H1 (cell line): ENCODE data around the gene PDZD8. TPM values are rescaled to one million over a fixed set of nuclear protein-coding genes. Genes with fewer than 3 reads are reported as not detected.

ENCODE experiments used
- CTCF ChIA-PET: fragments of 300-600 bp; sonication (Branson Sonifier 250); formaldehyde crosslinking; loops from one replicate; lab custom pipeline; 2021; ENCODE audit not compliant: partially characterized antibody; lab: Charles Lee
- POLR2A ChIA-PET: fragments of 300-600 bp; sonication (Branson Sonifier 250); formaldehyde crosslinking; loops from one replicate; lab custom pipeline; 2021; ENCODE audit warnings: inconsistent platforms; ENCODE audit not compliant: partially characterized antibody; lab: Charles Lee
- DNase-seq, 2 experiments: peaks; one replicate each; pipeline versions ENCODE4 v3.0.0 to v3.0.0-alpha.2; 2010 to 2022; ENCODE audit warnings: low spot score in 2 of 2, low read depth in 1 of 2, mixed read lengths in 1 of 2
- FAIRE-seq: peaks from 2 replicates; lab custom pipeline; 2011; peaks lifted over from hg19 to GRCh38; lab: Jason Lieb, UNC
- H2AFZ ChIP-seq: 2 replicates; pipeline ENCODE4 v1.8.1; 2012; ENCODE audit warnings: low read length, inconsistent platforms
- H2AK5ac ChIP-seq: 2 replicates; pipeline ENCODE4 v1.6.1; 2013; ENCODE audit warnings: low read depth, low read length
- H2BK120ac ChIP-seq: replicated peaks from 2 replicates; pipeline ENCODE3; 2013; ENCODE audit warnings: low read depth, low read length, inconsistent platforms
- H2BK12ac ChIP-seq: 2 replicates; pipeline ENCODE4 v1.6.1; 2013; ENCODE audit warnings: low read depth, low read length
- H2BK15ac ChIP-seq: 2 replicates; pipeline ENCODE4 v1.6.1; 2013; ENCODE audit warnings: low read length
- H2BK20ac ChIP-seq: 2 replicates; pipeline ENCODE4 v1.6.1; 2013; ENCODE audit warnings: low read length
- H2BK5ac ChIP-seq: 2 replicates; pipeline ENCODE4 v1.6.1; 2013; ENCODE audit warnings: low read depth, low read length
- H3K14ac ChIP-seq: 2 replicates; pipeline ENCODE4 v1.6.1; 2013; ENCODE audit warnings: inconsistent platforms; ENCODE audit not compliant: insufficient read length
- H3K18ac ChIP-seq: 2 replicates; pipeline ENCODE4 v1.6.1; 2013; ENCODE audit warnings: low read length; ENCODE audit errors: extremely low read depth
- H3K23ac ChIP-seq: 2 replicates; pipeline ENCODE4 v1.6.1; 2013; ENCODE audit warnings: inconsistent platforms; ENCODE audit not compliant: insufficient read length
- H3K23me2 ChIP-seq: 2 replicates; pipeline ENCODE4 v1.6.1; 2013; ENCODE audit warnings: low read depth, low read length
- H3K27ac ChIP-seq: 2 replicates; pipeline ENCODE4 v1.6.1; 2011; ENCODE audit warnings: low read depth, low read length, inconsistent platforms
- H3K27me3 ChIP-seq, 4 experiments: replicated peaks in 1 of 4; 1 replicate in 1 of 4; 2 replicates in 3 of 4; pipeline versions ENCODE4 v1.6.1 to v1.8.1; 2011 to 2013; ENCODE audit warnings: low read length in 3 of 4, mild to moderate bottlenecking in 3 of 4, inconsistent platforms in 2 of 4, mixed read lengths in 2 of 4, moderate library complexity in 1 of 4; ENCODE audit not compliant: control insufficient read depth in 3 of 4, insufficient read depth in 3 of 4; ENCODE audit errors: extremely low read depth in 1 of 4
- H3K36me3 ChIP-seq, 4 experiments: 2 replicates each; pipeline versions ENCODE4 v1.6.1 to v1.8.1; 2011 to 2013; ENCODE audit warnings: mild to moderate bottlenecking in 4 of 4, low read length in 3 of 4, moderate library complexity in 2 of 4, control low read depth in 1 of 4, inconsistent platforms in 1 of 4; ENCODE audit not compliant: insufficient read depth in 4 of 4, control insufficient read depth in 2 of 4
- H3K4ac ChIP-seq: replicated peaks from 2 replicates; pipeline ENCODE3; 2013; ENCODE audit warnings: low read length, low read depth, mixed read lengths, inconsistent platforms; ENCODE audit not compliant: insufficient read length
- H3K4me1 ChIP-seq, 4 experiments: replicated peaks in 1 of 4; 1 replicate in 1 of 4; 2 replicates in 3 of 4; pipeline versions ENCODE4 v1.6.1 to v1.8.1; 2011 to 2013; ENCODE audit warnings: low read length in 3 of 4, inconsistent platforms in 2 of 4, mixed read lengths in 1 of 4; ENCODE audit not compliant: insufficient read depth in 4 of 4, control insufficient read depth in 3 of 4
- H3K4me2 ChIP-seq, 2 experiments: 2 replicates each; pipeline versions ENCODE4 v1.6.1 to v1.8.1; 2011 to 2013; ENCODE audit warnings: low read depth in 2 of 2, low read length in 2 of 2, control low read depth in 1 of 2, inconsistent platforms in 1 of 2, mild to moderate bottlenecking in 1 of 2; ENCODE audit not compliant: insufficient read depth in 1 of 2
- H3K4me3 ChIP-seq, 4 experiments: fragments of 200-600, 300-600 bp in 1 of 4; sonication (generic), shearing (Covaris generic), sonication (Bioruptor Twin) in 1 of 4; 2 replicates each; pipeline versions ENCODE4 v1.5.1 to v1.8.1; 2011 to 2016; ENCODE audit warnings: low read length in 4 of 4, low read depth in 3 of 4, control low read depth in 2 of 4, inconsistent platforms in 2 of 4, mild to moderate bottlenecking in 2 of 4, mixed read lengths in 1 of 4, moderate library complexity in 1 of 4; ENCODE audit not compliant: insufficient read depth in 2 of 4; ENCODE audit errors: extremely low read depth in 1 of 4
- H3K56ac ChIP-seq: replicated peaks from 2 replicates; pipeline ENCODE3; 2013; ENCODE audit warnings: low read depth, mild to moderate bottlenecking, mixed read lengths, low read length, inconsistent platforms; ENCODE audit not compliant: insufficient read length
- H3K79me1 ChIP-seq: 2 replicates; pipeline ENCODE4 v1.6.1; 2013; ENCODE audit warnings: low read depth, low read length, control low read depth
- H3K79me2 ChIP-seq, 2 experiments: 2 replicates each; pipeline versions ENCODE4 v1.6.1 to v1.8.1; 2012 to 2013; ENCODE audit warnings: low read length in 2 of 2, mild to moderate bottlenecking in 2 of 2, inconsistent platforms in 1 of 2; ENCODE audit not compliant: insufficient read depth in 2 of 2, control insufficient read depth in 1 of 2
- H3K9ac ChIP-seq, 4 experiments: replicated peaks in 1 of 4; 1 replicate in 1 of 4; 2 replicates in 3 of 4; pipeline versions ENCODE4 v1.6.1 to v1.8.1; 2011 to 2013; ENCODE audit warnings: low read depth in 3 of 4, low read length in 3 of 4, control low read depth in 2 of 4, mild to moderate bottlenecking in 2 of 4, moderate library complexity in 2 of 4, inconsistent platforms in 1 of 4; ENCODE audit errors: extremely low read depth in 1 of 4
- H3K9me3 ChIP-seq, 2 experiments: 2 replicates each; pipeline versions ENCODE4 v1.6.1 to v1.8.1; 2012 to 2013; ENCODE audit warnings: mild to moderate bottlenecking in 2 of 2, moderate library complexity in 2 of 2, control low read depth in 1 of 2, inconsistent platforms in 1 of 2, low read depth in 1 of 2, low read length in 1 of 2, mixed read lengths in 1 of 2; ENCODE audit not compliant: insufficient read depth in 2 of 2
- H4K20me1 ChIP-seq, 2 experiments: replicated peaks in 1 of 2; 2 replicates each; pipeline versions ENCODE3 to v1.8.1; 2011 to 2013; ENCODE audit warnings: inconsistent platforms in 2 of 2, low read length in 2 of 2, mild to moderate bottlenecking in 1 of 2; ENCODE audit not compliant: insufficient read depth in 2 of 2, control insufficient read depth in 1 of 2
- H4K5ac ChIP-seq: 2 replicates; pipeline ENCODE4 v1.6.1; 2013; ENCODE audit warnings: low read length, low read depth, mixed read lengths, inconsistent platforms; ENCODE audit not compliant: insufficient read length
- H4K8ac ChIP-seq: 2 replicates; pipeline ENCODE4 v1.8.0; 2013; ENCODE audit warnings: mild to moderate bottlenecking, moderate library complexity, low read length, inconsistent platforms; ENCODE audit not compliant: insufficient read depth; ENCODE audit errors: extremely low read depth
- H4K91ac ChIP-seq: replicated peaks from 2 replicates; pipeline ENCODE3; 2013; ENCODE audit warnings: low read length, mixed read lengths, inconsistent platforms; ENCODE audit not compliant: insufficient read length
- TEAD4 ChIP-seq: IDR thresholded peaks from 2 replicates; pipeline ENCODE4 v1.6.1; 2012; ENCODE audit warnings: low read depth, low read length, inconsistent platforms, mixed read lengths
- WGBS, 2 experiments: shearing (Covaris generic) in 1 of 2; methylation state at CpG; one replicate each; pipeline versions ENCODE4 v1.1.6 to v1.1.7; 2013 to 2015; ENCODE audit warnings: low lambda C conversion rate in 2 of 2, mixed read lengths in 2 of 2, inconsistent platforms in 1 of 2, low coverage in 1 of 2, missing lambda C conversion rate in 1 of 2; ENCODE audit not compliant: insufficient replicate concordance in 2 of 2, insufficient coverage in 1 of 2, insufficient read length in 1 of 2; ENCODE audit errors: extremely low coverage in 1 of 2, missing lambda C conversion rate in 1 of 2; 5-methylcytosine and 5-hydroxymethylcytosine counted together
- polyA plus RNA-seq, 7 experiments: library from polyadenylated mRNA; depleted of rRNA in 3 of 7; stranded (reverse) in 5 of 7; unstranded in 2 of 7; fragments of >200 nt in 5 of 7; fragments of 200-250 nt in 2 of 7; gene quantifications; 1 replicate in 5 of 7; 2 replicates in 1 of 7; 4 replicates in 1 of 7; pipeline versions ENCODE4 v1.2.1 to v1.2.3, GENCODE V29; 2011 to 2013; ENCODE audit warnings: missing spikeins in 2 of 7, mixed read lengths in 2 of 7
- total RNA-seq: library from RNA; stranded (reverse); fragmentation: NEBNext Ultra II Directional; extraction: Animal tissue kit (Norgen Biotek cat#: 25700); gene quantifications from 2 replicates; pipeline ENCODE4 v1.2.1, GENCODE V29; 2021

PDZD8 gene
- total and polyA plus RNA-seq, 2 of the 8 experiments (the other 6 are each of a cell fraction or from before 2014, with no cell fraction given): 10.9 to 50.1 TPM

DNA sequence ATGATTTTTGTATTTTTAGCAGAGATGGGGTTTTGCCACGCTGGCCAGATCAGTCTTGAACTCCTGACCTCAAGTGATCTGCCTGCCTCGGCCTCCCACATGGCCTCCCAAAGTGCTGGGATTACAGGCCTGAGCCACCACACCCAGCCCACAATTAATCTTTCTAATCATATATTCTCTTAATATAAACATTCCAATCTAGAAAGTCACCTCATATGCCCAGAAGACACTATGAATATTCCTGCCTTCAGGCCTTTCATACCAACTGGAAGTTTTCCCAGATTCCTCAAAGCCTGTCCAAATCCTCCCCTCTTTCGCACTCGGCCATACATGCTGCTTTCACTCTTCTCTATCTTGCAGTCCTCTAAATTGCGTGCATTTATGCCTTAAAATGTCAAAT, 32.6 kb downstream of the PDZD8 start:
- no peak overlapping the region for H2BK12ac ChIP-seq
- no peak overlapping the region for H4K8ac ChIP-seq
- DNase-seq (no peak), FAIRE-seq (no peak)
- H3K4me2 ChIP-seq: no peak overlapping the region
- ChIA-PET CTCF (interaction anchor here (0.9 to 1.2 kb wide), 2 partner anchors 22 to 34 kb away, joined by 3 to 5 read pairs; no protein-coding TSS in a partner anchor), POLR2A (interaction anchor here (0.7 to 0.8 kb wide), 2 partner anchors 19 to 32 kb away, joined by 3 read pairs; no protein-coding TSS in a partner anchor)
- no peaks in the 10 kb centered on the region for H4K20me1 ChIP-seq
- no peak overlapping the region for H3K14ac ChIP-seq
- H3K4me3 ChIP-seq: no peak overlapping the region
- no peaks in the 10 kb centered on the region for H3K9me3 ChIP-seq
- no peaks in the 10 kb centered on the region for H3K23me2 ChIP-seq
- peaks cover 0 to 65% of the 10 kb centered on the region in 2 experiments; a peak in 3 of 4 replicates for H3K79me2 ChIP-seq
- no peak overlapping the region for H3K4ac ChIP-seq
- no peaks in the 10 kb centered on the region for H3K27me3 ChIP-seq
- H2AK5ac ChIP-seq: no peak overlapping the region
- H2BK5ac ChIP-seq: no peak overlapping the region
- H3K9ac ChIP-seq: no peak overlapping the region
- 88% methylated on average over 5 of the region's 5 CpGs; no CpG with 5 or more reads in 1 of the 2 experiments for WGBS, 2 experiments
- H3K4me1 ChIP-seq: peaks cover 9 to 31% (median 21%) of the 10 kb centered on the region in 4 experiments
- H3K36me3 ChIP-seq: no peaks in the 10 kb centered on the region
- H3K23ac ChIP-seq: no peak overlapping the region
- H2BK15ac ChIP-seq: no peak overlapping the region
- no peak overlapping the region for H4K91ac ChIP-seq
- H3K56ac ChIP-seq: no peak overlapping the region
- no peak overlapping the region for H2BK120ac ChIP-seq
- H4K5ac ChIP-seq: no peak overlapping the region
- no peak for TF ChIP-seq TEAD4
- H3K18ac ChIP-seq: no peak overlapping the region
- no peak overlapping the region for H2BK20ac ChIP-seq
- no peak overlapping the region for H2AFZ ChIP-seq
- no peaks in the 10 kb centered on the region; the same call in 1 of the 2 replicates for H3K79me1 ChIP-seq
- no peak overlapping the region for H3K27ac ChIP-seq
